HEK293 (cell line): Measurements from ENCODE around the gene ZNF552.

ENCODE experiments used
- CTCF ChIA-PET: fragments of 350-600 bp; formaldehyde crosslinking; extraction: SDS; loops from one replicate; lab custom pipeline; 2021; ENCODE audit warnings: antibody characterized with exemption; lab: Yijun Ruan, JAX
- POLR2A ChIA-PET: fragments of 300-600 bp; formaldehyde crosslinking; extraction: SDS; loops from one replicate; lab custom pipeline; 2020; ENCODE audit warnings: antibody characterized with exemption, inconsistent platforms; lab: Yijun Ruan, JAX
- H3K27ac ChIP-seq: fragments of 200-500 bp; sonication (Bioruptor generic); 2 replicates; pipeline ENCODE4 v1.5.1; 2014; ENCODE audit warnings: low read depth, low read length, control low read depth, inconsistent platforms; ENCODE audit errors: extremely low read depth
- H3K36me3 ChIP-seq, 2 experiments: fragments of 200-500 bp in 1 of 2; sonication (Bioruptor generic) in 1 of 2; 1 replicate in 1 of 2; 2 replicates in 1 of 2; pipeline ENCODE4 v1.5.1; 2014 to 2017; ENCODE audit warnings: inconsistent platforms in 2 of 2, low read length in 2 of 2; ENCODE audit not compliant: control insufficient read depth in 2 of 2, insufficient read depth in 1 of 2
- H3K4me1 ChIP-seq: fragments of 200-500 bp; sonication (Bioruptor generic); 2 replicates; pipeline ENCODE4 v1.5.1; 2014; ENCODE audit warnings: mild to moderate bottlenecking, low read length, inconsistent platforms; ENCODE audit not compliant: control insufficient read depth, insufficient read depth
- H3K4me3 ChIP-seq: 2 replicates; pipeline ENCODE4 v1.5.1; 2011; ENCODE audit warnings: low read depth, mild to moderate bottlenecking, control low read depth, low read length, moderate library complexity
- H3K9me3 ChIP-seq: fragments of 200-500 bp; sonication (Bioruptor generic); 2 replicates; pipeline ENCODE4 v1.5.1; 2014; ENCODE audit warnings: low read depth, low read length, inconsistent platforms; ENCODE audit not compliant: control insufficient read depth, insufficient read depth
- HOXD13 ChIP-seq: sonication (generic); formaldehyde crosslinking; IDR thresholded peaks from 2 replicates; pipeline ENCODE4 v1.8.0; 2022; ENCODE audit warnings: missing genetic modification reagents, borderline replicate concordance
- PRDM10 ChIP-seq: fragments of 450-650 bp; formaldehyde crosslinking; IDR thresholded peaks from 2 replicates; pipeline ENCODE4 v1.5.1; 2016; ENCODE audit warnings: missing biosample characterization, missing genetic modification characterization
- ZFHX2 ChIP-seq: fragments of 450-650 bp; formaldehyde crosslinking; conservative IDR thresholded peaks from 2 replicates; pipeline ENCODE4 v1.5.1; 2016; ENCODE audit warnings: missing biosample characterization, missing genetic modification characterization
- ZFP41 ChIP-seq: fragments of 450-650 bp; formaldehyde crosslinking; IDR thresholded peaks from 2 replicates; pipeline ENCODE4 v1.5.1; 2016; ENCODE audit warnings: missing biosample characterization, missing genetic modification characterization, borderline replicate concordance
- ZNF211 ChIP-seq: fragments of 450-650 bp; formaldehyde crosslinking; IDR thresholded peaks from 2 replicates; pipeline ENCODE4 v1.5.1; 2016; ENCODE audit warnings: low read depth, missing biosample characterization, missing genetic modification characterization
- ZNF24 ChIP-seq: fragments of 450-650 bp; formaldehyde crosslinking; IDR thresholded peaks from 2 replicates; pipeline ENCODE4 v1.5.1; 2016; ENCODE audit warnings: missing biosample characterization, missing genetic modification characterization
- ZNF501 ChIP-seq: fragments of 450-650 bp; formaldehyde crosslinking; IDR thresholded peaks from 2 replicates; pipeline ENCODE4 v1.5.1; 2016; ENCODE audit warnings: missing biosample characterization, missing genetic modification characterization
- ZNF518A ChIP-seq: fragments of 450-650 bp; formaldehyde crosslinking; conservative IDR thresholded peaks from 2 replicates; pipeline ENCODE4 v1.5.1; 2016; ENCODE audit warnings: low read depth, missing biosample characterization, missing genetic modification characterization
- ZNF521 ChIP-seq: fragments of 450-650 bp; formaldehyde crosslinking; IDR thresholded peaks from 2 replicates; pipeline ENCODE4 v1.5.1; 2017; ENCODE audit warnings: missing biosample characterization, mild to moderate bottlenecking, missing genetic modification characterization
- ZNF549 ChIP-seq: fragments of 450-650 bp; IDR thresholded peaks from 2 replicates; pipeline ENCODE4 v1.5.1; 2018; ENCODE audit warnings: missing biosample characterization, missing genetic modification characterization, mild to moderate bottlenecking, inconsistent platforms, moderate library complexity
- ZNF600 ChIP-seq: fragments of 450-650 bp; formaldehyde crosslinking; IDR thresholded peaks from 2 replicates; pipeline ENCODE4 v1.5.1; 2016; ENCODE audit warnings: missing biosample characterization, missing genetic modification characterization
- ZNF658 ChIP-seq: fragments of 450-650 bp; formaldehyde crosslinking; IDR thresholded peaks from 2 replicates; pipeline ENCODE4; 2016; ENCODE audit warnings: missing biosample characterization, missing genetic modification characterization
- ZNF677 ChIP-seq: fragments of 450-650 bp; IDR thresholded peaks from 2 replicates; pipeline ENCODE4 v1.5.0; 2018; ENCODE audit warnings: missing biosample characterization, mild to moderate bottlenecking, missing genetic modification characterization, moderate library complexity
- ZNF76 ChIP-seq: fragments of 450-650 bp; formaldehyde crosslinking; IDR thresholded peaks from 2 replicates; pipeline ENCODE4; 2016; ENCODE audit warnings: low read depth, missing biosample characterization, missing genetic modification characterization, borderline replicate concordance
- TF ChIP-seq, protein P1 (sequence below): fragments of 450-650 bp; formaldehyde crosslinking; IDR thresholded peaks from 2 replicates; pipeline ENCODE4 v1.5.1; 2016; ENCODE audit warnings: missing biosample characterization, missing genetic modification characterization
- TF ChIP-seq, protein P2 (sequence below): fragments of 450-650 bp; formaldehyde crosslinking; IDR thresholded peaks from 2 replicates; pipeline ENCODE4 v1.5.1; 2016; ENCODE audit warnings: missing biosample characterization, missing genetic modification characterization
- TF ChIP-seq, protein P3 (sequence below): fragments of 450-650 bp; formaldehyde crosslinking; IDR thresholded peaks from 2 replicates; pipeline ENCODE4 v1.5.1; 2016; ENCODE audit warnings: missing biosample characterization, missing genetic modification characterization, low read depth
- TF ChIP-seq, protein P4 (sequence below): fragments of 450-650 bp; formaldehyde crosslinking; IDR thresholded peaks from 2 replicates; pipeline ENCODE4 v1.5.1; 2016; ENCODE audit warnings: missing biosample characterization, missing genetic modification characterization

Gene ZNF552

DNA sequence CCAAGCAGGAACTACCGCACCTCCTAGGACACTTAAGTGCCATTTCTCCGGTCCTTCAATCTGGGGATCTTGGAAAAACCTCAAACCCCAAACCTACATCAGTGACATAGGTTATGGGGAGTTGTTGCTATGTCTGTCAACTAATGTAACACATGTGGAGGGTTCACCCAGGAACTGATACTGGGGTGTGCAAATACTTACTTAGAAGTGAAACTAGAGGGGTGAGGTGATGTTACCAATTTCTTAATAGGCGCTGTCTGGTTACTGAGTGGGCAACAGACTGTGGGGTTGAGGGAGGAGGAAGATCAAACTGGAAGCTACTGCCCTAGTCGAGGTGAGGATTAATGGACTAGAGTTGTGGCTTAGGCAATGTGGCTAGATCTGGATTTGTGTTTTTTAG is 43.3 kb downstream of the ZNF552 start:
- Histone ChIP-seq H3K4me1 (no peaks in the 10 kb centered on the region), H3K4me3 (no peak overlapping the region), H3K9me3 (peaks cover 5% of the 10 kb centered on the region; the same call in 1 of the 2 replicates), H3K36me3 (peaks cover 29 to 55% of the 10 kb centered on the region in 2 experiments; a peak in 2 of 3 replicates), H3K27ac (no peak overlapping the region)
- POLR2A ChIA-PET, result no interaction called here
- CTCF ChIA-PET, result no interaction called here
- TF ChIP-seq ZNF521 (tag by site-specific recombination) (no peak), ZNF549 (tag by site-specific recombination) (peak; percentile 84), HOXD13 (0 out of 2 replicates have a peak, but pooled peaks have one; percentile 15), ZNF677 (no peak), ZNF24 (tag by site-specific recombination) (no peak), ZNF658 (tag by site-specific recombination) (no peak), ZNF211 (tag by site-specific recombination) (no peak)
- TF ChIP-seq, protein P1, sequence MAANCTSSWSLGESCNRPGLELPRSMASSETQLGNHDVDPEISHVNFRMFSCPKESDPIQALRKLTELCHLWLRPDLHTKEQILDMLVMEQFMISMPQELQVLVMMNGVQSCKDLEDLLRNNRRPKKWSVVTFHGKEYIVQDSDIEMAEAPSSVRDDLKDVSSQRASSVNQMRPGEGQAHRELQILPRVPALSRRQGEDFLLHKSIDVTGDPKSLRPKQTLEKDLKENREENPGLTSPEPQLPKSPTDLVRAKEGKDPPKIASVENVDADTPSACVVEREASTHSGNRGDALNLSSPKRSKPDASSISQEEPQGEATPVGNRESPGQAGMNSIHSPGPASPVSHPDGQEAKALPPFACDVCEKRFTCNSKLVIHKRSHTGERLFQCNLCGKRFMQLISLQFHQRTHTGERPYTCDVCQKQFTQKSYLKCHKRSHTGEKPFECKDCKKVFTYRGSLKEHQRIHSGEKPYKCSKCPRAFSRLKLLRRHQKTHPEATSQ (tag by site-specific recombination), result no peak

DNA sequence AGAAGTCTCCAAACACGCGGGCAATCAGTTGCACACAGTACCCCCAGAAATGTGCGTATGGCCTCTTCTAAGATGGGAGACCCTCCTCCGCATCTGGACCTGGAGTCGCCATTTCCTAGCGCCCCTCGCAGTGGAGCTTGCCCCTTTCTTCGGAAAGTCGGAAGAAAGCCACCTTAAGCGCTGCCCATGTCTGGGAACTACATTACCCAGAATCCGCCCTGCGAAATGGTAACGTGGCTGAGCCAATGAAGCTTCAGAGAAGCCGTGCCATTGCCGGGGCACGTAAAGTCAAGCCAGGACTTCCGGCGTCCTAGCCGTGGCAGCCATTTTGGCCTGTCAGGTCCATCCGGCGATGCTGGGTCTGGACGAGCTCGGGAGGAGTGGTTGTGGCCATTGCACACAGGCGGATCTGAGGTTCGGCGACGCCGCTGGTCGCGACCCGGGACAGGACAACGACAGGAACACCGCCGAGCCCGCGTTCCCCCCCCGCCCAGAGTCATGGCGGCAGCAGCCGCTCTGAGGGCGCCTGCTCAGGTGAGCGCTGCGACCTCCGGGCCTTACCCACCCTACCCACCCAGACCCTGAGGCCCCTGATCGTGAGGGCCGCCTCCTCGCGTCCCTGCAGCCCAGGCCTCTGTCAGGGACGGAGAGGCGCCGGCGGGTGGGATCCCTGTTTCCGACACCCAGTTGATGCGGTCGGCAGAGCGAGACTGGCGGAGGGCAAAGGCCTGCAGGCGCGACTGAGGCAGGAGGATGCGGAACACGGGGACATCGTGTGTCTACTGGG is 45.2 kb downstream of the ZNF552 start, which contains the start of gene ZNF586:
TSS of gene ZNF586 (plus strand) at position 332 of the 787 bp plus-strand sequence. CDS start at position 499, 167 bp downstream.
- CTCF ChIA-PET, result interaction anchor here (0.6 kb wide), 1 partner anchor 304 kb away, joined by 4 read pairs; no protein-coding TSS in a partner anchor
- no peaks in the 10 kb centered on the region for H3K4me1 ChIP-seq
- POLR2A ChIA-PET, result interaction anchor here (0.6 to 1.7 kb wide), 9 partner anchors 11 to 99 kb away, joined by 3 to 12 read pairs (median 5); partner anchors contain the start of genes ZNF551, ZNF552 and ZNF776
- TF ChIP-seq ZNF600 (tag by site-specific recombination), result 0 out of 2 replicates have a peak, but pooled peaks have one; percentile 34
- TF ChIP-seq, protein P2, sequence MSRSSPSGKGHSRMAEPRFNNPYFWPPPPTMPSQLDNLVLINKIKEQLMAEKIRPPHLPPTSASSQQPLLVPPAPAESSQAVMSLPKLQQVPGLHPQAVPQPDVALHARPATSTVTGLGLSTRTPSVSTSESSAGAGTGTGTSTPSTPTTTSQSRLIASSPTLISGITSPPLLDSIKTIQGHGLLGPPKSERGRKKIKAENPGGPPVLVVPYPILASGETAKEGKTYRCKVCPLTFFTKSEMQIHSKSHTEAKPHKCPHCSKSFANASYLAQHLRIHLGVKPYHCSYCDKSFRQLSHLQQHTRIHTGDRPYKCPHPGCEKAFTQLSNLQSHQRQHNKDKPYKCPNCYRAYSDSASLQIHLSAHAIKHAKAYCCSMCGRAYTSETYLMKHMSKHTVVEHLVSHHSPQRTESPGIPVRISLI, result 0 out of 2 replicates have a peak, but pooled peaks have one; percentile 48
- TF ChIP-seq, protein P3, sequence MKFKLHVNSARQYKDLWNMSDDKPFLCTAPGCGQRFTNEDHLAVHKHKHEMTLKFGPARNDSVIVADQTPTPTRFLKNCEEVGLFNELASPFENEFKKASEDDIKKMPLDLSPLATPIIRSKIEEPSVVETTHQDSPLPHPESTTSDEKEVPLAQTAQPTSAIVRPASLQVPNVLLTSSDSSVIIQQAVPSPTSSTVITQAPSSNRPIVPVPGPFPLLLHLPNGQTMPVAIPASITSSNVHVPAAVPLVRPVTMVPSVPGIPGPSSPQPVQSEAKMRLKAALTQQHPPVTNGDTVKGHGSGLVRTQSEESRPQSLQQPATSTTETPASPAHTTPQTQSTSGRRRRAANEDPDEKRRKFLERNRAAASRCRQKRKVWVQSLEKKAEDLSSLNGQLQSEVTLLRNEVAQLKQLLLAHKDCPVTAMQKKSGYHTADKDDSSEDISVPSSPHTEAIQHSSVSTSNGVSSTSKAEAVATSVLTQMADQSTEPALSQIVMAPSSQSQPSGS (tag by site-specific recombination), result no peak
- no peak for TF ChIP-seq ZFHX2 (tag by site-specific recombination)
- TF ChIP-seq ZFP41 (tag by site-specific recombination), result 0 out of 2 replicates have a peak, but pooled peaks have one; percentile 16
- peak; percentile 89 for TF ChIP-seq ZNF76
- TF ChIP-seq PRDM10 (tag by site-specific recombination), result peak; percentile 51
- TF ChIP-seq, protein P4, sequence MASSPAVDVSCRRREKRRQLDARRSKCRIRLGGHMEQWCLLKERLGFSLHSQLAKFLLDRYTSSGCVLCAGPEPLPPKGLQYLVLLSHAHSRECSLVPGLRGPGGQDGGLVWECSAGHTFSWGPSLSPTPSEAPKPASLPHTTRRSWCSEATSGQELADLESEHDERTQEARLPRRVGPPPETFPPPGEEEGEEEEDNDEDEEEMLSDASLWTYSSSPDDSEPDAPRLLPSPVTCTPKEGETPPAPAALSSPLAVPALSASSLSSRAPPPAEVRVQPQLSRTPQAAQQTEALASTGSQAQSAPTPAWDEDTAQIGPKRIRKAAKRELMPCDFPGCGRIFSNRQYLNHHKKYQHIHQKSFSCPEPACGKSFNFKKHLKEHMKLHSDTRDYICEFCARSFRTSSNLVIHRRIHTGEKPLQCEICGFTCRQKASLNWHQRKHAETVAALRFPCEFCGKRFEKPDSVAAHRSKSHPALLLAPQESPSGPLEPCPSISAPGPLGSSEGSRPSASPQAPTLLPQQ (tag by site-specific recombination), result peak; percentile 60; the same call in 1 of the 2 replicates
- 0 out of 2 replicates have a peak, but pooled peaks have one; percentile 69 for TF ChIP-seq ZNF501 (tag by site-specific recombination)
- TF ChIP-seq ZNF518A (tag by site-specific recombination), result peak; percentile 99

More for the DNA sequence above, 45.2 kb downstream of the ZNF552 start, which contains the start of gene ZNF586:
- H3K27ac ChIP-seq, result peak within 1 kb of the TSS; percentile 60; the same call in 1 of the 2 replicates
- H3K9me3 ChIP-seq, result peaks cover 5% of the 10 kb centered on the region; the same call in 1 of the 2 replicates
- peak within 1 kb of the TSS; percentile 63 for H3K4me3 ChIP-seq
- H3K36me3 ChIP-seq, result peaks cover 20 to 36% of the 10 kb centered on the region in 2 experiments; a peak in 2 of 3 replicates
